GM21825 (cell line): Measurements from ENCODE around the gene FBXL19.

Source experiments
- ATAC-seq: cut with Tn5 transposase; IDR thresholded peaks from one replicate; pipeline ENCODE4 v1.9.1; 2021; ENCODE audit warnings: mild to moderate bottlenecking, moderate library complexity; ENCODE audit not compliant: unreplicated experiment

Gene FBXL19

DNA sequence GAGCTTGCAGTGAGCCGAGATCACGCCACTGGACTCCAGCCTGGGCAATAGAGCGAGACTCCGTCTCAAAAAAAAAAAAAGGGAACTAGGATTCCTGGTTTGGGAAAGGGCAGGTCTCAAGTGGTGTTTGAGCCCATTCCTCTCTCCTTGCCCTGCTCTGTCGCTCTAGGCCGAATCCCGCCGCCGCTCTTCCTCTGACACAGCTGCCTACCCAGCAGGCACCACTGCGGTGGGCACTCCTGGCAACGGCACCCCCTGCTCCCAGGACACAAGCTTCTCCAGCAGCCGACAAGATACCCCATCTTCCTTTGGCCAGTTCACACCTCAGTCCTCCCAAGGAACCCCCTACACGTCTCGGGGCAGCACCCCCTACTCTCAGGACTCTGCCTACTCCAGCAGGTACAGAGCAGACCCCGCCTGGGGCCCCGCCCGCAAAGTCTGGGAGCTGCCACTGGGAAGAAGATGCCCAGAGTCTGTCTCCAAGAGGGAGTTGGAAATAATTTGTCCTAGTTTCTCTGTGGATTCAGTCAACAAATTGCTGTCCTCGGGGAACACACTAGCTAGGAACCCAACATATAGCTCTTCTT is 40.6 kb downstream of the FBXL19 start:
- ATAC-seq = no peak

DNA sequence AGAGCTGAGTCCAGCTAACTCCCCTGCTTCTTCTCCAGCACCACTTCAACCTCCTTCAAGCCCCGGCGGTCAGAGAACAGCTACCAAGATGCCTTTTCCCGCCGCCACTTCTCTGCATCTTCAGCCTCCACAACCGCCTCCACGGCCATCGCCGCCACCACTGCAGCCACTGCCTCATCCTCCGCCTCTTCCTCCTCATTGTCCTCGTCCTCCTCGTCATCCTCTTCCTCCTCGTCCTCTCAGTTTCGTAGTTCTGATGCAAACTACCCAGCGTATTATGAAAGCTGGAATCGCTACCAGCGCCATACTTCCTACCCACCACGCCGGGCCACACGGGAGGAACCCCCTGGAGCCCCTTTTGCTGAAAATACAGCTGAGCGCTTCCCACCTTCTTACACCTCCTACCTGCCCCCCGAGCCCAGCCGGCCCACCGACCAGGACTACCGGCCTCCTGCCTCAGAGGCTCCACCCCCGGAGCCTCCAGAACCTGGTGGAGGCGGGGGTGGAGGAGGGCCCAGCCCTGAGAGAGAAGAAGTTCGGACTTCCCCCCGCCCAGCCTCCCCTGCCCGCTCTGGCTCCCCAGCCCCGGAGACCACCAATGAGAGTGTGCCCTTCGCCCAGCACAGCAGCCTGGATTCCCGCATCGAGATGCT is 41.3 kb downstream of the FBXL19 start:
- no peak for ATAC-seq

DNA sequence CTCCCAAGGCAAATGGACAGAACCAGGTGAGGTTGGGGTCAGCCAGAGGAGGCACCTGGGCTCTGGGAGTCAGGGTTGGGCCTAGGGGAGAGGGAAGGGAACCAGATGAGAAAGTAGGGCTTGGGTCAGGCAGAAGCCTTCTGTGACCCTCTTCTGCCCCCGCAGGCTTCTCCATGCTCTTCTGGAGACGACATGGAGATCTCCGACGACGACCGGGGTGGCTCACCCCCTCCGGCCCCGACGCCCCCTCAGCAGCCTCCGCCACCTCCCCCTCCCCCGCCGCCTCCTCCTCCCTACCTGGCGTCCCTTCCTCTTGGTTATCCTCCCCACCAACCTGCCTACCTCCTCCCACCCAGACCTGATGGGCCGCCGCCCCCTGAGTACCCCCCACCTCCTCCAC is 42.1 kb downstream of the FBXL19 start:
- ATAC-seq = no peak

DNA sequence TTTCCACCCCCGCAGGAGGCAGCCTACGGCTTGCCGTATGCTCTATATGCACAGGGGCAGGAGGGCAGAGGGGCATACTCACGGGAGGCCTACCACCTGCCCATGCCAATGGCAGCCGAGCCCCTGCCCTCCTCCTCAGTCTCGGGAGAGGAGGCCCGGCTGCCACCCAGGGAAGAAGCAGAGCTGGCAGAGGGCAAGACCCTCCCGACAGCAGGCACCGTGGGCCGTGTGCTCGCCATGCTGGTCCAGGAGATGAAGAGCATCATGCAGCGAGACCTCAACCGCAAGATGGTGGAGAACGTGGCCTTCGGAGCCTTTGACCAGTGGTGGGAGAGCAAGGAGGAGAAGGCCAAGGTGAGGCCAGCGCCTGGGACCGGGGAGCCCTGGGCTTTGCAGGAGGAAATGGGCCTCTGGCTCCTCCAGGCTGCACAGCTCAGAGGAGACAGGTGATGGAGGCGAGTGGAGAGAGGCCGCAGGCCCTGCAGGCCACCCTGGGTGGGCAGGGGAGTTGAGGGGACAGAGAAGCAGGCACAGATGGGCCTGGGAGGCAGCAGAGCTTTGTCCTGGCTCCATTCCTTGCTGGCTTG is 42.8 kb downstream of the FBXL19 start:
- ATAC-seq = no peak

DNA sequence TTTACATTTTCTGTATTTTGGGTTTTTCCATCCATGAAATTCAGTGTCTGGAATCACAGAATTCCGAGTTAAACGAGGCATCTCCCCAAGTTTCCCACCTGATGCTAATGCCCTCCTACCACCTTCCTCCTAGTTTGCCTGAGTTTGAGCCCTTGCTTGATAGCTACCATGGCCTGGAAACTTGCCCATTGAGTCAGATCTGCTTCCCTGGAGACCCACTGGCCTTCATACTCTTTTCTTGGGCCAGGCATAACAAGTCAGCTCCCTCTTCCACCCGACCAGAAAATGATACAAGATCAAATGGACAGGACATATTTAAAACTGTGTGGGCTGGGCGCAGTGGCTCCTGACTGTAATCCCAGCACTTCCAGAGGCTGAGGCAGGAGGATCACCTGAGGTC is 44.4 kb downstream of the FBXL19 start:
- ATAC-seq = no peak

DNA sequence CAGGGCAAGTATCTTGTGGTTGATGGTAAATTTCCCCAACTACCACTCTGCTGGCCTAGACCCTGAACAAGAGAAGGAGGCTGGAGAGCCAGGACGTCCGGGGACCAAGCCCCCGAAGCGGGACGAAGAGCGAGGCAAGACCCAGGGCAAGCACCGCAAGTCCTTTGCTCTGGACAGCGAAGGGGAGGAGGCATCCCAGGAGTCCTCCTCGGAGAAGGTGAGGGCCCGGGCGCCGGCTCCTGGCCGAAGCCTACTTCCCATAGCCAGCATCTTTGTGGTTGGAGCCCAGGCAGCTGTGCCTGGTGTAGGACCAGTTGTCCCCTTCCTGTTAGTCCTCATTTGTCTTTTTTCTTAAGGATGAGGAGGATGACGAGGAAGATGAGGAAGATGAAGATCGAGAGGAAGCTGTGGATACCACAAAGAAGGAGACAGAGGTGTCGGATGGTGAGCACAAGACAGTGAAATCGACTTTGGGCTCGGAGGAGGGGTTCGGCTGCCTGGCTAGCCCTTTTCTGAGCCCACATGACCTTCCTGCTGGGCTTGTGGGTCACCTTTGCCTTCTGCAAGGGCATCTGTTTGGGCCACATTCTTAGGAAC is 46.0 kb downstream of the FBXL19 start:
- ATAC-seq = no peak

DNA sequence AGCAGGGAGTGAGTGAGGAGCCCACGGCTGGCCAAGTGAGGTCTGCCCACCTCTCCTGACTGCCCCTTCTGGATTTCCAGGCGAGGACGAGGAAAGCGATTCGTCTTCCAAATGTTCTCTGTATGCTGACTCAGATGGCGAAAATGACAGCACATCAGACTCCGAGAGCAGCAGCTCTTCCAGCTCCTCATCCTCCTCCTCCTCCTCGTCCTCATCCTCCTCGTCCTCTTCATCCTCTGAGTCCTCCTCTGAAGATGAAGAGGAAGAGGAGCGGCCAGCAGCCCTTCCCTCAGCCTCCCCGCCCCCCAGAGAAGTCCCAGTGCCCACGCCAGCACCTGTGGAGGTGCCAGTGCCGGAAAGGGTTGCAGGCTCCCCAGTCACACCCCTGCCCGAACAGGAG is 47.9 kb downstream of the FBXL19 start:
- no peak for ATAC-seq

DNA sequence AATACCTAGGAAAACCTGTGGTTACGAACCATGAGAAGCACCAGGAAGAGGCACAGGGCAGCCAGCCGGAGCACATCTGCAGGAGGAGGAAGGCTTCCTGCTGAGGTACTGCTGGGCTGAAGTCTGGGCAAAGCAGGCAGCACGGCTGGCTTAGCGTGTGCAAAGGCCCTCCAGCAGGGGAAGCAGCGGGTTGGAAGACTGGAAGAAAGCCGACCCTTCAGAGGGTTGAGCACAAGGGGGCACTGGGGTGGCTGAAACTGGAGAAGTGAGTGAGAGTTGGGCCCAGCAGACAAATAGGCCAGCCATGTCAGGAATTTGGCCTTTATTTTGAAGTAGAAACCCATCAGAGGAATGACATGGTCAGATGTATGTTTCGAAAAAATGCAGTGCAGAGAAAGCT is 49.5 kb downstream of the FBXL19 start:
- no peak for ATAC-seq

DNA sequence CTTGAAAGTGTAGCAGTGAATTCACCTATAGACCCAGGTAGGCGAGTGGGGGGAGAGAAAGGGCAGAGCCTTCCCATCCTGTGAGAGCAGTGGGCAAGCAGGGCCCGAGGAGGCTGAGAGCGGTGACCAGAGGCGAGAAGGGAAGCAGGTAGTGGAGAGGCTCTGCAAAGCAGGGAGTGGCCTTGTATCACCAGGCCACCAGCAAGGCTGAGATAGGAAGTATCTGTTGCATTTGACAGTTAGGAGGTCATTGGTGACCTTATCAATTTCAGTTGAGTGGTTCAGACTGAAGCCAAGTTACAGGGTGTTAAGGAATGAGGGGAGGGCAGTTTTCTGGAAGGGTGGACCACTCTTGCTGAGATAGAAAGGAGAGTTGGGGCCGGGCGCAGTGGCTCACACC is 51.0 kb downstream of the FBXL19 start:
- ATAC-seq = no peak

DNA sequence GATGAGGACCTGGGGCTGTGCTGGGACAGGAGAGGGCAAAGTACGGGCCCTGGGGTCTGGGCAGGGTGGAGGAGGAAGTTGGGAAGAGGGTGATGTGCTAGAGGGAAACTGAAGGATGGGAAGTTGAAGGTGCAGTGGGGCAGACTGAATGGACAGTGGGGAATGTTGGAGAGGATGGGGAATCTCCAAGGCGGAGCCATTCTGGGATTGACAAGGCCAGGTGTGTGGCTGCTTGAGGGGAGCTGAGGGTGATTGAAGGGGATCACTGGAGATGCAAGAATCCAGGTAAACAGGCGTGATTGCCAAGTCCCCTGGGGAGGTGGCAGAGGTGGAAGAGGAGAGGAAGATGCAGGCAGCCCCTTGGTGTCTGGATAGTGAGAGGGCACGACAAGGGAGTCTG is 53.1 kb downstream of the FBXL19 start:
- ATAC-seq = no peak

DNA sequence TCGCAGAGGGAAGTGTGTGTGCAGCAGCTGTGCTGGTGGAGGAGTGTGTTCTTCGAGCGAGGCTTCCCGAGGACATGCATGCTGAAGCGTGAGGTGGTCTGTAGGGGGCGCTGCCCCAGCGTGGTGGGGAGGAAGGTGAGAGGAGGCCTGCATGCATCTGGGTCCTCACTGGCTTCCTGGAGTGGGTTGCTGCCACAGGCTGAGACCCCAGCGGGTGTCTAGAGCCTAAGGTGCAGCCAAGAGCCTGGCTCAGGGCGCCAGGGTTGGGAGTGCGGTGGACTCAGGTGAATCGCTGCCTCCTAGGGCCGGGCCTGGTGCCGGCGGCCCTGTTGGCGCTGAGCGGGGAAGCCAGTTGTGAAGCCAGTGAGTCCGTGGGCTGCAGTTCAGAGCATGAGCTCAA is 54.1 kb downstream of the FBXL19 start:
- no peak for ATAC-seq

DNA sequence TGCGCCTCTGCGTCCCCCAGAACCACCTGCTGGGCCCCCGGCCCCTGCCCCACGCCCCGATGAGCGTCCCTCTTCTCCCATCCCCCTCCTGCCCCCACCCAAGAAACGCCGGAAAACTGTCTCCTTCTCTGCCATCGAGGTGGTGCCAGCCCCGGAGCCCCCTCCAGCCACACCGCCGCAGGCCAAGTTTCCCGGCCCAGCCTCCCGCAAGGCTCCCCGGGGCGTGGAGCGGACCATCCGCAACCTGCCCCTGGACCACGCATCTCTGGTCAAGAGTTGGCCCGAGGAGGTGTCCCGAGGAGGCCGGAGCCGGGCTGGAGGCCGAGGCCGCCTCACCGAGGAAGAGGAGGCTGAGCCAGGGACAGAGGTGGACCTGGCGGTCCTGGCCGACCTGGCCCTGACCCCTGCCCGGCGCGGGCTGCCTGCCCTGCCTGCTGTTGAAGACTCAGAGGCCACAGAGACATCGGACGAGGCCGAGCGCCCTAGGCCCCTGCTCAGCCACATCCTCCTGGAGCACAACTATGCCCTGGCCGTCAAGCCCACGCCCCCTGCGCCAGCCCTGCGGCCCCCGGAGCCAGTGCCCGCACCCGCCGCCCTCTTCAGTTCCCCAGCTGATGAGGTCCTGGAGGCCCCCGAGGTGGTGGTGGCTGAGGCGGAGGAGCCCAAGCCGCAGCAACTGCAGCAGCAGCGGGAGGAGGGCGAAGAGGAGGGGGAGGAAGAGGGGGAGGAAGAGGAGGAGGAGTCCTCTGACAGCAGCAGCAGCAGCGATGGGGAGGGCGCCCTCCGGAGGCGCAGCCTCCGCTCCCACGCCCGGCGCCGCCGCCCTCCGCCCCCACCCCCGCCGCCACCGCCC is 56.0 kb downstream of the FBXL19 start:
- no peak for ATAC-seq

DNA sequence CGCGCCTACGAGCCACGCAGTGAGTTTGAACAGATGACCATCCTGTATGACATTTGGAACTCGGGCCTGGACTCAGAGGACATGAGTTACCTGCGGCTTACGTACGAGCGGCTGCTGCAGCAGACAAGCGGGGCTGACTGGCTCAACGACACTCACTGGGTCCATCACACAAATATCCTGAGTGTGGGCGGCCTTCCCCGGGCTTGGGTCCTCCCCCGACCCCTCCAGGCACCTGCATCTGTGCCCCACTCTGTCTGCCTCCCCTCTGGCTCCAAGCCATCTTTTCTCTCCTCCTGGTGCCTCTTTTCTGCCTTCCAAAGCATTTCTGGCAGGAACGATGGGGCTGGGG is 56.6 kb downstream of the FBXL19 start:
- no peak for ATAC-seq

DNA sequence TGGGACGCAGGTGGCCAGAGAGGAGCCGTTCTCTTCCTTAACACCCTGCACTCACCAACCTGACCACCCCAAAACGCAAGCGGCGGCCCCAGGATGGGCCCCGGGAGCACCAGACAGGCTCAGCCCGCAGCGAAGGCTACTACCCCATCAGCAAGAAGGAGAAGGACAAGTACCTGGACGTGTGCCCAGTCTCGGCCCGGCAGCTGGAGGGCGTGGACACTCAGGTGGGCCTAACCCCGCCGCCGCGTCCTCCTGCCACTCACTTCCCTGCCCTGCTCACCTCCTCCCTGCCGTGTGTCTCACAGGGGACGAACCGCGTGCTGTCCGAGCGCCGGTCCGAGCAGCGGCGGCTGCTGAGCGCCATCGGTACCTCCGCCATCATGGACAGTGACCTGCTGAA is 57.1 kb downstream of the FBXL19 start:
- no peak for ATAC-seq

DNA sequence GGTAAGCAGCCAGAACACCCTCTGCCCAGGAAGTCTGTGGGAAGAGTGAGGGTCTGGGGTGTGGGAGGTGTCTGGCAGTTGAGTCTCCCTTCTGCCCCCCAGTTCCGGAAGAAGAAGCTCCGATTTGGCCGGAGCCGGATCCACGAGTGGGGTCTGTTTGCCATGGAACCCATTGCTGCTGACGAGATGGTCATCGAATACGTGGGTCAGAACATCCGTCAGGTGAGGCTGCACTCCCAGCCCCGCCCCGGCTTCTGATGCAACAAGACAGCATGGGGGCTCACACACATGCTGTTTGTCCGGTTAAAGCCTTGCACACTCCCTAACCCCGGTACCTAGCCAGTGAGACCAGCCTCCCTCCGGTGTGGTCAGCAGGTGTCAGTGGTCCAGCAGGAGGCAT is 57.6 kb downstream of the FBXL19 start:
- ATAC-seq = no peak

DNA sequence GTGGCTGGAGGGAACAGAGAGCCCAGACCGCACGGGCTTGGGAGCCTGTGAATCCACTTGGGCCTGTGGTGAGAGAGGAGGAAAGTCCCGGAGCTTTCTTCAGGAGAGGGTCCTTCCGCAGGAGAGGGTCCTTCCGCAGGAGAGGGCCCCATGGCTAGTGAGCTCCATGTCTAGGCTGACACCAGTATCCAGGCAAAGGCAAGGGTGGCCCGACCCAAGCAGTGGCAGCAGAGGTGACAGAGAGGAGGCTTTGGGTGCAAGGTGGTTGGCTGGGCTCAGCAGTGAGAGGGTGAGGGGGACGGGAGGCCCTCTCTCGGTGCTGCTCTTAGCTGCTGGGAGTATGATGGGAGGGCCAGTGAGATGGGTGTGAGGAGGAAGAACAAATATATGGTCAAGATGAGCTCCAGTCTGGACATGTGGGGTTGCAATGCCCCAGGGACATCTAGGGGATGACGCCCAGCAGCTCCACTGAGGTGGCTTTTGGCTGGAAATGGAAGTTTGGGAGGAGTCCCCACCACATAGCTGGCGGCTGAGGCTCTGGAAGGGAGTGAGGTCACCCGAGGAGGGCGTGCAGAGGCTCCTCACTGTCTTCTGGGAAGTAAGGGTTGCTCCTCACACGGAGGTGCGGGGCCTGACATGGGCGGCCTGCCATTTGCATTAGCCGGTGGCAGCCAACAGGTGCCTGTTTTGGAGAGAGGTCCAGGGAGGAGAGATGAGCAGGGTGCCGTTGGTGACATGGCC is 59.3 kb downstream of the FBXL19 start:
- ATAC-seq = no peak

DNA sequence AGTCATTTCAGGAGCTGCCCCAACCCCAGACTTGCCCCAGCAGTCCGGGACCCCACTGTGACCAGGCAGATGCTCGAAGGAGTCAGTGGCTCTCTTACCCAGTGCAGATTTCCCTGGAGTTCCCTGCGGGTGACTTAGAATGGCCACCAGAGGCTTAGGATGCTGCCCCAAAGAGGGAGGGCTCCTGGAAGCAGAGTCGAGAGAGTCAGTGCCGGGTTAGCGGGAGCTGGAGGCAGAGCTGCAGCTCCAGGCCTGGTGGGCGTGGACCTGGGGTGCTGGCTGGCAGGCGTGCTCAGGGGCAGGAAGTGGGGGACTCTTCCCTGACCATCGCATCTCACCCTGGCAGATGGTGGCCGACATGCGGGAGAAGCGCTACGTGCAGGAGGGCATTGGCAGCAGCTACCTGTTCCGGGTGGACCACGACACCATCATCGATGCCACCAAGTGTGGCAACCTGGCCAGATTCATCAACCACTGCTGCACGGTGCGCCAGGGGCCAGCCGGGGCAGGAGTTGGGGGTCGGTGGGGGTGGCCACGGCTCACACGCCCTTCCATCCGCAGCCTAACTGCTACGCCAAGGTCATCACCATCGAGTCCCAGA is 60.0 kb downstream of the FBXL19 start:
- ATAC-seq = no peak

DNA sequence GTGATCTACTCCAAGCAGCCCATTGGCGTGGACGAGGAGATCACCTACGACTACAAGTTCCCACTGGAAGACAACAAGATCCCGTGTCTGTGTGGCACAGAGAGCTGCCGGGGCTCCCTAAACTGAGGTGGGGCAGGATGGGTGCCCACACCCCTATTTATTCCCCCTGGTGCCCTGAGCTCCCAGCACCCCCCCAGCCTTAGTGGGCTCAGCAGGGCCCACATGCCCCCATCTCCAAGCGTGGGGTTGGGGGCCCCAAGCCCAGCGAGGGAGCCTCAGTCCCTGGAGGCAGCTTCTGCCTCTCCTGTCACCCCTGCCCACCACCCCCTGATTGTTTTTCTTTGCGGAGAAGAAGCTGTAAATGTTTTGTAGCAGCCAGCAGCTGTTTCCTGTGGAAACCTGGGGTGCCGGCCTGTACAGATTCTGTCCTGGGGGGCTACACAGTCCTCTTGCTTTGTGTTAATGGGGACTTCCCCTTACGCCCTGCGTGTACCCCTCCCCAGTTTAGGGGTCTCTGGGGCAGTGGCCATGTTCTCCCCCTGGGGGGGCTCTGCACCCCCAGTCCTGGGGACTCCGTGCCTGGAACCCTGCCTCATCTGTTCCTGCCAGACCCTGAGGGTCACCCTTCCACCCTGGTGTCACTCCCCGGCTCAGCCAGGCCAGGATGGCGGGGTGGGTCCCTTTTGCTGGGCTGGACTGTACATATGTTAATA is 60.7 kb downstream of the FBXL19 start:
- ATAC-seq = no peak

DNA sequence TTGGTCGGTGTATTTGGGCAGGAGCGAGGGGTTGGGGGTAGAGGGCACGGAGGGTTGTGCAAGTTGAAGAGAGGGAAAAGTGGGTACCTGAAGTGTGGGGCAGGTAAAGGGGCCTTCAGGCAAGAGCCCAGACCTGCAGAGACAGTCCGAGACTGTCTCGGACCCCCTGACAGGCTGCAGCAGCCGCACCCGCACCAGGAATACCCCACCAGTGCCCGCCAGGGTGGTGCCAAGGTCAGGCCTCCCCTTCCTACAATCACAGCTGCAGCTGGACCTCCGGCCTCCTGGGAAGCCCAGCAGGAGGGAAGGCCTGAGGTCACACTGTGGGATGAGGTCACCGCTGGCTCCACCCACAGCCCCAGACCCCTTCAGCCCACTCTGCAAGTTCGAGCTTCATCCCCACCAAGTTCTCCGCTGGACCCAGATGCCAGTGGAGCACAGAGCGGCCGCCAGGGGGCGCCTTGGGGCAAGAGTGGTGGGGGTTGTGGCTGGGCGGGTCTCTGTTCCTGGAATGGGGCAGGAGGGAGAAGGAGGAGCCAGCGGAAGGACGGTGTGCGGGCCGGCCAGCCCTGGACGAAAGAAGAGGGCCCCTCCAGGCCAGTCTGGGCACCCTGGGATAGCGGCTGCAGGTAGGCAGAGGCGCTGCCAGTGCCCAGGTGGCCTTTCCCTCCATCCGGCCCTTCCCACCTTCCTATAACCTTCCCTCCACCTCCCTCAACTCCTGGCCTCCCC is 61.5 kb downstream of the FBXL19 start, which contains the start of gene HSD3B7:
Gene HSD3B7, plus strand, starts transcription at position 539 of the 732 bp plus-strand sequence. CDS start 452 bp downstream, outside the sequence.
- ATAC-seq = no peak
